BJ (cell line): ENCODE results near the gene GPR61. TPM values are rescaled to one million over a fixed set of nuclear protein-coding genes. Genes with fewer than 3 reads are reported as not detected.

ENCODE experiments used
- CTCF ChIA-PET: fragments of 350-600 bp; formaldehyde crosslinking; extraction: SDS; loops from one replicate; lab custom pipeline; 2021; ENCODE audit warnings: antibody characterized with exemption, inconsistent platforms; lab: Yijun Ruan, JAX
- POLR2A ChIA-PET: fragments of 300-600 bp; sonication (Branson Sonifier 250); formaldehyde crosslinking; extraction: SDS; loops from one replicate; lab custom pipeline; 2021; ENCODE audit warnings: antibody characterized with exemption; lab: Charles Lee
- DNase-seq: peaks from one replicate; pipeline ENCODE4 v3.0.0-alpha.2; 2011; ENCODE audit warnings: low read depth
- H3K27me3 ChIP-seq: 2 replicates; pipeline ENCODE4 v1.6.0; 2011; ENCODE audit warnings: low read length; ENCODE audit not compliant: control insufficient read depth, insufficient read depth
- H3K36me3 ChIP-seq: 2 replicates; pipeline ENCODE4 v1.5.1; 2011; ENCODE audit warnings: low read length; ENCODE audit not compliant: control insufficient read depth, insufficient read depth
- H3K4me3 ChIP-seq: 2 replicates; pipeline ENCODE4 v1.5.1; 2011; ENCODE audit warnings: low read depth, mild to moderate bottlenecking, control low read depth, low read length
- CTCF ChIP-seq: IDR thresholded peaks from 2 replicates; pipeline ENCODE4 v1.5.1; 2011; ENCODE audit warnings: low read depth, mild to moderate bottlenecking, control low read depth, inconsistent platforms, low read length, moderate library complexity; ENCODE audit not compliant: insufficient read depth
- polyA plus RNA-seq: library from polyadenylated mRNA; depleted of rRNA; stranded (reverse); fragments of >200 nt; gene quantifications from 2 replicates; pipeline ENCODE4 v1.2.3, GENCODE V29; 2011

The GPR61 gene
- polyA plus RNA-seq, 1 experiment: not detected

GRCh38 chr1:109537450-109538178 is 2.1 kb upstream of the GPR61 start:
- no peak for DNase-seq
- CTCF ChIA-PET: interaction anchor here (0.9 to 26.3 kb wide), 6 partner anchors 40 to 261 kb away, joined by 3 to 1371 read pairs (median 3); partner anchors contain the start of genes AMIGO1, ATXN7L2 and CYB561D1
- no peak for TF ChIP-seq CTCF
- POLR2A ChIA-PET: no interaction called here
- H3K27me3 ChIP-seq: peaks cover 5% of the 10 kb centered on the region; the same call in 1 of the 2 replicates
- H3K4me3 ChIP-seq: no peak overlapping the region
- H3K36me3 ChIP-seq: no peaks in the 10 kb centered on the region

GRCh38 chr1:109538827-109539555 is 681 bp upstream of the GPR61 start:
- no peak for DNase-seq
- POLR2A ChIA-PET: no interaction called here
- Histone ChIP-seq H3K4me3 (no peak overlapping the region), H3K27me3 (peaks cover 5% of the 10 kb centered on the region; the same call in 1 of the 2 replicates), H3K36me3 (no peaks in the 10 kb centered on the region)
- no peak for TF ChIP-seq CTCF
- CTCF ChIA-PET: interaction anchor here (0.8 to 26.3 kb wide), 11 partner anchors 9 to 446 kb away, joined by 3 to 1371 read pairs (median 4); partner anchors contain the start of genes AHCYL1, AMIGO1, ATXN7L2 and CYB561D1

GRCh38 chr1:109541102-109541501 is 1.4 kb downstream of the GPR61 start:
- Histone ChIP-seq H3K27me3 (peaks cover 5% of the 10 kb centered on the region; the same call in 1 of the 2 replicates), H3K36me3 (no peaks in the 10 kb centered on the region), H3K4me3 (no peak overlapping the region)
- no peak for TF ChIP-seq CTCF
- CTCF ChIA-PET: interaction anchor here (1.1 to 26.3 kb wide), 7 partner anchors 9 to 443 kb away, joined by 3 to 1371 read pairs (median 82); partner anchors contain the start of genes AHCYL1, AMIGO1, ATXN7L2 and CYB561D1
- no peak for DNase-seq
- POLR2A ChIA-PET: no interaction called here

DNA sequence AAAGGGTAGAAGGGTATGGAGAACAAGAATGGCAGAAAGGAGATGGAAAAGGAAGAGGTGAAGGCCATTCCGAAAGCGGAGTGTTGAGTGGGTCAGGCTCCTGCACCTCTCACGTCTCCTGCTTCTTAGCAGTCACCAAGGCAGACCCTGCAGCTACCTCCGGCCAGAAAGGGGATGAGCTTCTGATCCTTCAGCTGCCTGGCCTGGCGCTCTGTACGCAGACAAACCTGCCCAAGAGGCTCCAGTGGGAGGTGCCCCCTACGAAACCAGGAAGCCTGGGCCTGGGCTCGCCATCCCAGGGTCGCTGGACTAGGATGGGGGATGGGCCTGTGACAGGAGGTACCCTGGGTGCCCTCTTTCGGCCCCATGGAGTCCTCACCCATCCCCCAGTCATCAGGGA is 3.0 kb downstream of the GPR61 start:
- no peak for DNase-seq
- H3K36me3 ChIP-seq: no peaks in the 10 kb centered on the region
- POLR2A ChIA-PET: no interaction called here
- CTCF ChIA-PET: interaction anchor here (2.4 to 26.3 kb wide), 6 partner anchors 10 to 441 kb away, joined by 11 to 1371 read pairs (median 98); partner anchors contain the start of genes AHCYL1, AMIGO1, ATXN7L2 and CYB561D1
- H3K27me3 ChIP-seq: peaks cover 5% of the 10 kb centered on the region; the same call in 1 of the 2 replicates
- no peak for TF ChIP-seq CTCF
- H3K4me3 ChIP-seq: no peak overlapping the region
